ENCODE data around the gene PIK3CA.
"Not testable (repeated sequence)": the region's sequence is repeated elsewhere in the genome, so short reads cannot be mapped to it uniquely, and the experiment has no call there.

PIK3CA gene

GRCh38 chr3:179264449-179264848 lies 116.3 kb downstream of the PIK3CA start:
- DNase-seq (ENCODE audit: low spot score): no peak

- DNase-seq (ENCODE audit: low spot score): no peak
Measured at GRCh38 chr3:179265092-179265491, 116.9 kb downstream of the PIK3CA start.

GRCh38 chr3:179265875-179266274 lies 117.7 kb downstream of the PIK3CA start:
- DNase-seq (ENCODE audit: low spot score): no peak

- DNase-seq (ENCODE audit: low spot score): no peak
Measured at GRCh38 chr3:179266701-179267211, 118.6 kb downstream of the PIK3CA start.

- no peak for DNase-seq (ENCODE audit: low spot score)
Measured at GRCh38 chr3:179268400-179269051, 120.4 kb downstream of the PIK3CA start.

- DNase-seq (ENCODE audit: low spot score): no peak
Measured at GRCh38 chr3:179269152-179269707, 121.1 kb downstream of the PIK3CA start.

GRCh38 chr3:179272385-179272784 lies 124.2 kb downstream of the PIK3CA start:
- DNase-seq (ENCODE audit: low spot score): no peak

GRCh38 chr3:179274434-179274833 lies 126.3 kb downstream of the PIK3CA start:
- not testable (repeated sequence) for DNase-seq (ENCODE audit: low spot score)

GRCh38 chr3:179276001-179276400 lies 127.8 kb downstream of the PIK3CA start:
- no peak for DNase-seq (ENCODE audit: low spot score)

GRCh38 chr3:179276743-179277142 lies 128.6 kb downstream of the PIK3CA start:
- no peak for DNase-seq (ENCODE audit: low spot score)

GRCh38 chr3:179278151-179278550 lies 130.0 kb downstream of the PIK3CA start:
- DNase-seq (ENCODE audit: low spot score): no peak

- DNase-seq (ENCODE audit: low spot score): no peak
Measured at GRCh38 chr3:179278932-179279693, 131.0 kb downstream of the PIK3CA start.

GRCh38 chr3:179279837-179280236 lies 131.7 kb downstream of the PIK3CA start:
- no peak for DNase-seq (ENCODE audit: low spot score)

GRCh38 chr3:179281825-179282224 lies 133.7 kb downstream of the PIK3CA start:
- DNase-seq (ENCODE audit: low spot score): no peak

- no peak for DNase-seq (ENCODE audit: low spot score)
Measured at GRCh38 chr3:179286331-179286730, 138.2 kb downstream of the PIK3CA start.

- DNase-seq (ENCODE audit: low spot score): no peak
Measured at GRCh38 chr3:179288845-179289244, 140.7 kb downstream of the PIK3CA start.

GRCh38 chr3:179289295-179289694 lies 141.1 kb downstream of the PIK3CA start:
- no peak for DNase-seq (ENCODE audit: low spot score)
